A673 (cell line): ENCODE results near the gene TNS3. TPM values are rescaled to one million over a fixed set of nuclear protein-coding genes. Genes with fewer than 3 reads are reported as not detected.

ENCODE experiments used
- BruUV-seq: library from RNA; stranded (reverse); fragments of 400-500 nt; replicated peaks from 2 replicates; lab custom pipeline; 2021; lab: Mats Ljungman, UMichigan
- CTCF ChIA-PET: fragments of 300-600 bp; sonication (Branson Sonifier 250); formaldehyde crosslinking; loops from one replicate; lab custom pipeline; 2022; ENCODE audit warnings: antibody characterized with exemption; lab: Charles Lee
- POLR2A ChIA-PET: fragments of 300-600 bp; sonication (Branson Sonifier 250); formaldehyde crosslinking; loops from one replicate; lab custom pipeline; 2022; ENCODE audit warnings: antibody characterized with exemption; ENCODE audit not compliant: low non-redundant PET; lab: Charles Lee
- DNase-seq: peaks from one replicate; pipeline ENCODE4 v3.0.0-alpha.2; 2015; ENCODE audit warnings: low spot score
- H3K27ac ChIP-seq: fragments of 200-600 bp; sonication (generic); 2 replicates; pipeline ENCODE4 v1.5.1; 2016; ENCODE audit warnings: mixed run types, low read depth, mild to moderate bottlenecking, mixed read lengths, antibody characterized with exemption, low read length; ENCODE audit not compliant: poor library complexity, severe bottlenecking
- H3K27me3 ChIP-seq: fragments of 200-600 bp; sonication (generic); replicated peaks from 2 replicates; pipeline ENCODE4 v1.6.1; 2017; ENCODE audit warnings: mixed run types, low read depth, mild to moderate bottlenecking, mixed read lengths, antibody characterized with exemption, low read length; ENCODE audit not compliant: insufficient read depth, poor library complexity
- H3K36me3 ChIP-seq: fragments of 200-600 bp; sonication (generic); 2 replicates; pipeline ENCODE4 v1.6.1; 2016; ENCODE audit warnings: mixed run types, mild to moderate bottlenecking, mixed read lengths, antibody characterized with exemption, low read length; ENCODE audit not compliant: insufficient read depth, poor library complexity, severe bottlenecking
- H3K4me1 ChIP-seq: fragments of 200-600 bp; sonication (generic); 2 replicates; pipeline ENCODE4 v1.6.1; 2017; ENCODE audit warnings: mixed run types, mild to moderate bottlenecking, mixed read lengths, antibody characterized with exemption, low read length; ENCODE audit not compliant: insufficient read depth, poor library complexity, severe bottlenecking
- H3K4me3 ChIP-seq: fragments of 200-600 bp; sonication (generic); 2 replicates; pipeline ENCODE4 v1.5.1; 2016; ENCODE audit warnings: low read depth, mixed run types, mild to moderate bottlenecking, mixed read lengths, low read length; ENCODE audit not compliant: poor library complexity, severe bottlenecking
- H3K9me3 ChIP-seq: fragments of 200-600 bp; sonication (generic); 2 replicates; pipeline ENCODE4 v1.6.1; 2016; ENCODE audit warnings: mixed run types, low read depth, mild to moderate bottlenecking, mixed read lengths, antibody characterized with exemption, low read length; ENCODE audit not compliant: poor library complexity, severe bottlenecking
- EZH2 ChIP-seq: fragments of 200-600 bp; sonication (generic); IDR thresholded peaks from 2 replicates; pipeline ENCODE4 v1.6.1; 2017; ENCODE audit warnings: borderline replicate concordance, low read depth, mild to moderate bottlenecking, mixed read lengths, antibody characterized with exemption, low read length; ENCODE audit not compliant: poor library complexity, severe bottlenecking
- intact Hi-C: fragments of 100-400 bp; cut with micrococcal nuclease; formaldehyde crosslinking; loops from one replicate; pipeline ENCODE4 v1.10.0; 2022; ENCODE audit not compliant: unreplicated experiment
- total RNA-seq: library from RNA; stranded (reverse); gene quantifications from 2 replicates; pipeline ENCODE4 v1.2.3, GENCODE V29; 2021
- TF ChIP-seq, protein P1 (sequence below): fragments of 300-800, 200-600 bp; sonication (generic); conservative IDR thresholded peaks from 2 replicates; pipeline ENCODE4 v1.5.1; 2017; ENCODE audit warnings: low read depth, mild to moderate bottlenecking, antibody characterized with exemption, low read length, moderate library complexity, mixed read lengths

TNS3 gene
- total RNA-seq, 1 experiment from 2014 or later: not detected

DNA sequence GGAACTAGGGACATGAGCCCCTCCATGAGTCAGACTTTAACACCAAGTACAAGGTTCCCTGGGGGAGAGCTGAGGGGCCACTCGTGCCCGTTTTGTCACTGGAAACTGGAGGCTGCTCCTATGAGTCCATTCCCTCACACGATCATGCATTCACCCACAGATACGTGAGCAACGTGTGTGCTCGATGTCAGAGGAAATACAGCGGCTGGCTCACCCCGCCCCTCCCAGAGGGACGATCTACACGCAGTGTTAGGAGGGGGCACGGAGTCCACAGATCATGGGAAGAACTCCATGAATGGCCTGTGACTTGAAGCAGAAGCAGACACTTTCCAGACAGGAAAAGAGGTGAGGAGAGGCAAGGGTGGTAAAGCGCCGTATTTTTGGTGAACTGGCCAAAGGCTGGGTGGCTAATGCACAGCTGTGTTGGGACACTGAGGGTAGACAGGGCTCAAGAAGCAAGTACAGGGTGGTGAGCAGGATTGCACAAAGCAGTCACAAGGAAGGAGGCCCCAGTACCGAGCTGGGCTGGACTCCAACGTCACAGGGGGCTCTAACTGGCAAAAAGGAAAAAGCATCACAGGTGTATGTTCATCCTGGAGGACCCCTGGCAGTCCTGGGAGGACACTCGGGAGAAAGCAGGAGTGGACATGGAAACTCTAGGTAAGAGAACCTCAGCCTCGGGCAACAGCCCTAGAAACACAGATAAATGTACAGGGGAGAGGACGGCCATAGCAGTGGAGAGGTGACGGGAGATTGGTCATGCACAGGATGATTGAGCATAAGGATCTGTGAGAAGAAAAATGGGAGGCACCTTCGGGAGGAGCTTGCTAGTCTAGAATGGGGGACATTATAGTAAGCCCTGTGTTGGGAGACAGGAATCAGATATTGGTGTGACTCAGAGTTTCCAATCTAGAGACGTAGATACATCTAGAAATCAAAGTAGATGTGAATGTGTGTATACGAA lies 41.2 kb downstream of the TNS3 start:
- Histone ChIP-seq H3K27me3 (peaks cover 66% of the 10 kb centered on the region), H3K4me3 (no peak overlapping the region), H3K27ac (no peak overlapping the region), H3K9me3 (no peaks in the 10 kb centered on the region), H3K36me3 (no peaks in the 10 kb centered on the region), H3K4me1 (no peaks in the 10 kb centered on the region)
- ChIA-PET CTCF (no interaction called here), POLR2A (no interaction called here)
- DNase-seq: no peak
- no TSS peak for BruUV-seq
- intact Hi-C loops: no loop called here
- TF ChIP-seq EZH2: no peak
- TF ChIP-seq, protein P1, sequence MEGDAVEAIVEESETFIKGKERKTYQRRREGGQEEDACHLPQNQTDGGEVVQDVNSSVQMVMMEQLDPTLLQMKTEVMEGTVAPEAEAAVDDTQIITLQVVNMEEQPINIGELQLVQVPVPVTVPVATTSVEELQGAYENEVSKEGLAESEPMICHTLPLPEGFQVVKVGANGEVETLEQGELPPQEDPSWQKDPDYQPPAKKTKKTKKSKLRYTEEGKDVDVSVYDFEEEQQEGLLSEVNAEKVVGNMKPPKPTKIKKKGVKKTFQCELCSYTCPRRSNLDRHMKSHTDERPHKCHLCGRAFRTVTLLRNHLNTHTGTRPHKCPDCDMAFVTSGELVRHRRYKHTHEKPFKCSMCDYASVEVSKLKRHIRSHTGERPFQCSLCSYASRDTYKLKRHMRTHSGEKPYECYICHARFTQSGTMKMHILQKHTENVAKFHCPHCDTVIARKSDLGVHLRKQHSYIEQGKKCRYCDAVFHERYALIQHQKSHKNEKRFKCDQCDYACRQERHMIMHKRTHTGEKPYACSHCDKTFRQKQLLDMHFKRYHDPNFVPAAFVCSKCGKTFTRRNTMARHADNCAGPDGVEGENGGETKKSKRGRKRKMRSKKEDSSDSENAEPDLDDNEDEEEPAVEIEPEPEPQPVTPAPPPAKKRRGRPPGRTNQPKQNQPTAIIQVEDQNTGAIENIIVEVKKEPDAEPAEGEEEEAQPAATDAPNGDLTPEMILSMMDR: no peak

DNA sequence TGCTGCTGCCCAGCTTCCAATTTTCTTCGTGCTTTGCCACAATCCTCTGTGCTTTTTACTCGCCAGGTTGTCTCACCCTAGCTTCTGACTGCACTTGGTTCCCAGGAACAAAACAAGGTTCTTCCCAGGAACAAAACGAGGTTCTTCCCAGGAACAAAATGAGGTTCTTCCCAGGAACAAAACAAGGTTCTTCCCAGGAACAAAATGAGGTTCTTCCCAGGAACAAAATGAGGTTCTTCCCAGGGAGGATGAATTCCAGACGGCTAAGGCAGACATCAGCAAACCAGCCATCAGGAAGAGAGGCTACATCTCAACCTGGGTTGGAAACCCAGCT lies 41.9 kb downstream of the TNS3 start:
- intact Hi-C loops: no loop called here
- ChIA-PET POLR2A (interaction anchor here (0.7 kb wide), 1 partner anchor 19 kb away, joined by 5 read pairs; no protein-coding TSS in a partner anchor), CTCF (no interaction called here)
- no peaks in the 10 kb centered on the region for H3K9me3 ChIP-seq
- peaks cover 73% of the 10 kb centered on the region for H3K27me3 ChIP-seq
- H3K4me1 ChIP-seq: no peaks in the 10 kb centered on the region
- H3K27ac ChIP-seq: no peak overlapping the region
- no peak overlapping the region for H3K4me3 ChIP-seq
- DNase-seq: no peak
- no TSS peak for BruUV-seq
- TF ChIP-seq, protein P1: no peak
- TF ChIP-seq EZH2: no peak
- no peaks in the 10 kb centered on the region for H3K36me3 ChIP-seq

DNA sequence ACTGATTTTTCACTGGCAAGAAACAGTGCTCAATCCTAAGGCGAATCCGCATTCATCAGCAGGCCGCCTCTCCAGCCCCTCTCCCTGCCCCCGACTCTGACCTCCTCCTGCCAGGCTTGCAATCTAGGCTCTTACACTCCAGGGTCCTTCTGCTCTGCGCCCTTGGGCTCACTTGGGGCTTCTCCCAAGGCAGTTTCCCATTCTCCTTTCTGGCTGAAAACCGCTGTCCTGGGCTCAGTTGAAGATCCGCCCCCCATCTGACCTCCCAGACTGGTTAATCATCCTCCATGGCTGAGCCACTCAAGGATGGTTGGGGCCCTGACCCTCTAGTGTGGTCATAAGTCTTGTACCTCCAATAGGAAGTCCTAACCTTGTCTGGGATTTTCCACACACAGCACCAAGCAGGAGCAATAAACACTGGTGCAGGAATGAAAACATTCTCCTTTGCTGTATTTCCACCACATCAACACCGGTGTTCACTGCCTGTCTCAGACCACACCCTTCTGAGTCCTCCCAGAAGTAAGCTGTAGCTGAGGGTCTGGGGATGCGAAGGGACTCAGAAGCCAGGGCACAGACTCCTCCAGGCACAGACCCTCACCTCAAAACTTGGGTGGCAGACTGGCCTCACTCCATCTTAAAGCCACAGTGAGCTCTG lies 42.4 kb downstream of the TNS3 start:
- no peak overlapping the region for H3K27ac ChIP-seq
- POLR2A ChIA-PET: interaction anchor here (0.7 kb wide), 1 partner anchor 19 kb away, joined by 5 read pairs; no protein-coding TSS in a partner anchor
- CTCF ChIA-PET: no interaction called here

More for the DNA sequence above, 42.4 kb downstream of the TNS3 start:
- no peak for TF ChIP-seq EZH2
- TF ChIP-seq, protein P1: no peak
- no peaks in the 10 kb centered on the region for H3K4me1 ChIP-seq
- DNase-seq: no peak
- H3K9me3 ChIP-seq: no peaks in the 10 kb centered on the region
- intact Hi-C loops: no loop called here
- no peaks in the 10 kb centered on the region for H3K36me3 ChIP-seq
- no TSS peak for BruUV-seq
- no peak overlapping the region for H3K4me3 ChIP-seq
- H3K27me3 ChIP-seq: peaks cover 73% of the 10 kb centered on the region
